ENCODE data around the gene LRRC7. TPM values are rescaled to one million over a fixed set of nuclear protein-coding genes. Genes with fewer than 3 reads are reported as not detected.

LRRC7 gene
- total and polyA plus RNA-seq, 2 donors from 2014 or later, result 0.19 to 0.37 TPM

GRCh38 chr1:70003211-70003908 lies 435.6 kb downstream of the LRRC7 start:
- H3K9ac ChIP-seq (ENCODE audit: low read length in 3 of 3), result no peak overlapping the region
- H3K27me3 ChIP-seq (ENCODE audit: control insufficient read depth, insufficient read depth, low read length), result no peaks in the 10 kb centered on the region
- no peak overlapping the region for H3K27ac ChIP-seq (ENCODE audit: low read depth in 2 of 2, low read length in 2 of 2)
- no peaks in the 10 kb centered on the region for H3K9me3 ChIP-seq (ENCODE audit: control insufficient read depth in 2 of 3, insufficient read depth in 1 of 3, low read length in 3 of 3)
- intact Hi-C loops (cut with DNase I), result no loop called here
- DNase-seq, result no peak
- FAIRE-seq, result no peak
- H3K4me3 ChIP-seq (ENCODE audit: low read length in 3 of 3), result no peak overlapping the region
- no peaks in the 10 kb centered on the region for H3K4me1 ChIP-seq (ENCODE audit: control insufficient read depth in 2 of 3, insufficient read depth in 2 of 3, low read depth in 1 of 3, low read length in 3 of 3)
- no peaks in the 10 kb centered on the region for H3K36me3 ChIP-seq (ENCODE audit: control insufficient read depth in 2 of 3, insufficient read depth in 3 of 3, low read length in 3 of 3)
- no peak for TF ChIP-seq CTCF (IDR thresholded peaks at IDR 0.05; ENCODE audit: borderline replicate concordance, extremely low read depth, insufficient read depth)

- no peaks in the 10 kb centered on the region for H3K36me3 ChIP-seq (ENCODE audit: control insufficient read depth in 2 of 3, insufficient read depth in 3 of 3, low read length in 3 of 3)
- no peaks in the 10 kb centered on the region for H3K9me3 ChIP-seq (ENCODE audit: control insufficient read depth in 2 of 3, insufficient read depth in 1 of 3, low read length in 3 of 3)
- TF ChIP-seq CTCF (IDR thresholded peaks at IDR 0.05; ENCODE audit: borderline replicate concordance, extremely low read depth, insufficient read depth), result no peak
- H3K27me3 ChIP-seq (ENCODE audit: control insufficient read depth, insufficient read depth, low read length), result no peaks in the 10 kb centered on the region
- intact Hi-C loops (cut with DNase I), result no loop called here
- no peak overlapping the region for H3K4me3 ChIP-seq (ENCODE audit: low read length in 3 of 3)
- H3K9ac ChIP-seq (ENCODE audit: low read length in 3 of 3), result no peak overlapping the region
- no peak for FAIRE-seq
- no peak for DNase-seq
- no peaks in the 10 kb centered on the region for H3K4me1 ChIP-seq (ENCODE audit: control insufficient read depth in 2 of 3, insufficient read depth in 2 of 3, low read depth in 1 of 3, low read length in 3 of 3)
- no peak overlapping the region for H3K27ac ChIP-seq (ENCODE audit: low read depth in 2 of 2, low read length in 2 of 2)
Observed at GRCh38 chr1:70005386-70006034, 437.8 kb downstream of the LRRC7 start.

- no peak for TF ChIP-seq CTCF (IDR thresholded peaks at IDR 0.05; ENCODE audit: borderline replicate concordance, extremely low read depth, insufficient read depth)
- Histone ChIP-seq H3K27me3 (ENCODE audit: control insufficient read depth, insufficient read depth, low read length) (no peaks in the 10 kb centered on the region), H3K4me1 (ENCODE audit: control insufficient read depth in 2 of 3, insufficient read depth in 2 of 3, low read depth in 1 of 3, low read length in 3 of 3) (no peaks in the 10 kb centered on the region), H3K36me3 (ENCODE audit: control insufficient read depth in 2 of 3, insufficient read depth in 3 of 3, low read length in 3 of 3) (no peaks in the 10 kb centered on the region), H3K9me3 (ENCODE audit: control insufficient read depth in 2 of 3, insufficient read depth in 1 of 3, low read length in 3 of 3) (no peaks in the 10 kb centered on the region), H3K4me3 (ENCODE audit: low read length in 3 of 3) (no peak overlapping the region), H3K9ac (ENCODE audit: low read length in 3 of 3) (no peak overlapping the region), H3K27ac (ENCODE audit: low read depth in 2 of 2, low read length in 2 of 2) (no peak overlapping the region)
- intact Hi-C loops (cut with DNase I), result no loop called here
- DNase-seq (no peak), FAIRE-seq (no peak)
Observed at GRCh38 chr1:70008660-70009059, 440.9 kb downstream of the LRRC7 start.
